ENCODE data around the gene GPNMB.

GRCh38 chr7:23214938-23215337, 31.6 kb upstream of the GPNMB start:
- no peak for TF ChIP-seq CTCF (conservative IDR thresholded peaks at IDR 0.05; ENCODE audit: low read depth, low read length)
- no peak for TF ChIP-seq EZH2 (IDR thresholded peaks at IDR 0.05; ENCODE audit: low read length, unreplicated experiment)
- TF ChIP-seq EZH2phosphoT487 (IDR thresholded peaks at IDR 0.05; ENCODE audit: borderline replicate concordance, low read length): no peak
